ENCODE results near the gene PGAM1.

DNA sequence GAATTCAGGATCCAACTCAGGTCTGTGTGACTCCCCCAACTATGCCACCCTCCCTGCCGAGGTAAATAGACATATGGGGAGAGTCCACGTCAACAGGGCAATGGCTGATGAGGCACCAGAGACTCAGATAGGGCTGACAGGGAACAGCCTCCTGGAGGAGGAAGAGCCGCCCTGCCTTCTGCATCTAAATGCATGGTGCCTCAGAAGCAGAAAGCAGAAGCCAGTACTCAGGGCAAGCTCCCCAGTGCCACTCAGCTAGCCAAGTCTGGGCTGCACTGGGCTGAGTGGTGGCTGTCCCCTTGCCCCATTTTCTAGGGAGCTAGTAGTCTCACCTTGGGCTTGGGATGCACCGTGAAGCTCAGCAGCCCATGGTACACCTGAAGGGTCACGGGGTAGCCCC, 35.9 kb upstream of the PGAM1 start:
- no peak for TF ChIP-seq CTCF (IDR thresholded peaks at IDR 0.05; ENCODE audit: low read length)
- TF ChIP-seq EZH2phosphoT487 (IDR thresholded peaks at IDR 0.05; ENCODE audit: low read length) = no peak
